H9 (cell line): ENCODE measurements around the gene USP17L12. TPM values are rescaled to one million over a fixed set of nuclear protein-coding genes. Genes with fewer than 3 reads are reported as not detected.
"Not testable (repeated sequence)": the region's sequence is repeated elsewhere in the genome, so short reads cannot be mapped to it uniquely, and the experiment has no call there.

Source experiments
- DNase-seq: peaks from one replicate; pipeline ENCODE4 v3.0.0-alpha.2; 2017
- H2AFZ ChIP-seq: one replicate; pipeline ENCODE4 v1.6.1; 2013; ENCODE audit warnings: mild to moderate bottlenecking, low read length, control low read depth, moderate library complexity
- H2AK5ac ChIP-seq: 2 replicates; pipeline ENCODE4 v1.6.1; 2013; ENCODE audit warnings: low read length, control low read depth, mixed read lengths; ENCODE audit not compliant: insufficient read length
- H2BK120ac ChIP-seq: one replicate; pipeline ENCODE4 v1.6.1; 2013; ENCODE audit warnings: low read depth, mild to moderate bottlenecking, low read length, control low read depth, inconsistent platforms; ENCODE audit not compliant: poor library complexity, severe bottlenecking
- H2BK12ac ChIP-seq: 2 replicates; pipeline ENCODE4 v1.6.1; 2013; ENCODE audit warnings: low read length, control low read depth, mixed read lengths, low read depth; ENCODE audit not compliant: insufficient read length
- H2BK15ac ChIP-seq: 2 replicates; pipeline ENCODE4 v1.6.1; 2013; ENCODE audit warnings: low read depth, low read length, control low read depth
- H2BK20ac ChIP-seq: one replicate; pipeline ENCODE4 v1.6.1; 2013; ENCODE audit warnings: low read depth, mild to moderate bottlenecking, low read length, control low read depth, inconsistent platforms; ENCODE audit not compliant: poor library complexity, severe bottlenecking
- H2BK5ac ChIP-seq: 2 replicates; pipeline ENCODE4 v1.6.1; 2013; ENCODE audit warnings: low read length, control low read depth, mixed read lengths; ENCODE audit not compliant: insufficient read length
- H3K14ac ChIP-seq: 2 replicates; pipeline ENCODE4 v1.6.1; 2013; ENCODE audit warnings: low read length, control low read depth; ENCODE audit not compliant: insufficient read depth
- H3K18ac ChIP-seq: 2 replicates; pipeline ENCODE4 v1.6.1; 2013; ENCODE audit warnings: low read depth, mild to moderate bottlenecking, mixed read lengths, low read length, control low read depth; ENCODE audit not compliant: insufficient read length
- H3K23ac ChIP-seq: 2 replicates; pipeline ENCODE4 v1.6.1; 2013; ENCODE audit warnings: low read length, control low read depth, mixed read lengths, low read depth; ENCODE audit not compliant: insufficient read length
- H3K23me2 ChIP-seq: 2 replicates; pipeline ENCODE4 v1.6.1; 2013; ENCODE audit warnings: low read depth, mild to moderate bottlenecking, mixed read lengths, low read length, control low read depth; ENCODE audit not compliant: insufficient read length, poor library complexity, severe bottlenecking
- H3K27ac ChIP-seq: 2 replicates; pipeline ENCODE4 v1.5.1; 2013; ENCODE audit warnings: low read length, control low read depth, mixed read lengths, low read depth; ENCODE audit not compliant: insufficient read length
- H3K27me3 ChIP-seq: 2 replicates; pipeline ENCODE4 v1.6.1; 2013; ENCODE audit warnings: low read length, control low read depth, inconsistent platforms; ENCODE audit not compliant: insufficient read depth
- H3K4ac ChIP-seq: 2 replicates; pipeline ENCODE4 v1.6.1; 2013; ENCODE audit warnings: low read depth, mild to moderate bottlenecking, control low read depth, inconsistent platforms, low read length, moderate library complexity
- H3K4me1 ChIP-seq: 2 replicates; pipeline ENCODE4 v1.6.1; 2013; ENCODE audit warnings: low read length, control low read depth, inconsistent platforms; ENCODE audit not compliant: insufficient read depth
- H3K4me2 ChIP-seq: 2 replicates; pipeline ENCODE4 v1.6.1; 2013; ENCODE audit warnings: low read length, control low read depth, mixed read lengths; ENCODE audit not compliant: insufficient read length, insufficient read depth
- H3K56ac ChIP-seq: 2 replicates; pipeline ENCODE4 v1.6.1; 2013; ENCODE audit warnings: low read depth, mild to moderate bottlenecking, mixed read lengths, low read length, control low read depth; ENCODE audit not compliant: insufficient read length
- H3K79me1 ChIP-seq: 2 replicates; pipeline ENCODE4 v1.6.1; 2013; ENCODE audit warnings: low read depth, mild to moderate bottlenecking, moderate library complexity, low read length, control low read depth, inconsistent platforms; ENCODE audit not compliant: insufficient read depth, poor library complexity, severe bottlenecking
- H3K79me2 ChIP-seq: 2 replicates; pipeline ENCODE4 v1.6.1; 2013; ENCODE audit warnings: low read length, control low read depth, inconsistent platforms; ENCODE audit not compliant: insufficient read depth
- H3K9ac ChIP-seq: 2 replicates; pipeline ENCODE4 v1.6.1; 2013; ENCODE audit warnings: low read length, control low read depth, mixed read lengths; ENCODE audit not compliant: insufficient read length; ENCODE audit errors: extremely low read depth
- H3K9me3 ChIP-seq: one replicate; pipeline ENCODE4 v1.6.1; 2013; ENCODE audit warnings: low read depth, low read length, inconsistent platforms; ENCODE audit not compliant: control insufficient read depth
- H3T11ph ChIP-seq: one replicate; pipeline ENCODE4 v1.6.1; 2013; ENCODE audit warnings: mild to moderate bottlenecking, low read length, control low read depth, inconsistent platforms
- H4K20me1 ChIP-seq: one replicate; pipeline ENCODE4 v1.6.1; 2013; ENCODE audit not compliant: control insufficient read depth, insufficient read length, insufficient read depth
- H4K5ac ChIP-seq: 2 replicates; pipeline ENCODE4 v1.6.1; 2013; ENCODE audit warnings: low read depth, mild to moderate bottlenecking, mixed read lengths, low read length, control low read depth; ENCODE audit not compliant: insufficient read length
- H4K8ac ChIP-seq: replicated peaks from 2 replicates; pipeline ENCODE4 v1.6.1; 2013; ENCODE audit warnings: low read length, control low read depth, mixed read lengths, low read depth; ENCODE audit not compliant: insufficient read length
- H4K91ac ChIP-seq: 2 replicates; pipeline ENCODE4 v1.6.1; 2013; ENCODE audit warnings: low read depth, mild to moderate bottlenecking, moderate library complexity, mixed read lengths, low read length, control low read depth; ENCODE audit not compliant: insufficient read length
- H3K27ac Mint-ChIP-seq, 3 experiments: 2 replicates in 2 of 3; 3 replicates in 1 of 3; pipeline ENCODE4 v1.8.0; 2020 to 2021; ENCODE audit warnings: mixed read lengths in 3 of 3, mild to moderate bottlenecking in 1 of 3, moderate library complexity in 1 of 3
- H3K27me3 Mint-ChIP-seq: 2 replicates; pipeline ENCODE4 v1.8.0; 2021; ENCODE audit warnings: low read depth, mild to moderate bottlenecking, moderate library complexity, mixed read lengths
- H3K36me3 Mint-ChIP-seq, 3 experiments: 2 replicates in 2 of 3; 3 replicates in 1 of 3; pipeline ENCODE4 v1.8.0; 2020 to 2021; ENCODE audit warnings: low read depth in 3 of 3, mixed read lengths in 3 of 3; ENCODE audit not compliant: insufficient read depth in 1 of 3
- H3K4me1 Mint-ChIP-seq, 2 experiments: 2 replicates each; pipeline ENCODE4 v1.8.0; 2020; ENCODE audit warnings: mixed read lengths in 2 of 2
- H3K4me3 Mint-ChIP-seq, 2 experiments: 2 replicates in 1 of 2; 3 replicates in 1 of 2; pipeline ENCODE4 v1.8.0; 2020 to 2021; ENCODE audit warnings: mild to moderate bottlenecking in 2 of 2, mixed read lengths in 2 of 2, moderate library complexity in 1 of 2
- H3K9me3 Mint-ChIP-seq, 2 experiments: 2 replicates in 1 of 2; 3 replicates in 1 of 2; pipeline ENCODE4 v1.8.0; 2020; ENCODE audit warnings: mild to moderate bottlenecking in 2 of 2, mixed read lengths in 2 of 2, moderate library complexity in 1 of 2
- WGBS: extraction: QIAGEN DNeasy Blood & Tissue Kit; methylation state at CpG from one replicate; pipeline ENCODE4 v1.1.7; 2013; ENCODE audit warnings: missing lambda C conversion rate, low lambda C conversion rate, mixed read lengths; ENCODE audit not compliant: insufficient read length; ENCODE audit errors: extremely low coverage; 5-methylcytosine and 5-hydroxymethylcytosine counted together
- total RNA-seq: library from RNA; stranded (reverse); gene quantifications from 2 replicates; pipeline ENCODE4 v1.2.1, GENCODE V29; 2021

Gene USP17L12
- total RNA-seq, 1 experiment from 2014 or later, result not detected

DNA sequence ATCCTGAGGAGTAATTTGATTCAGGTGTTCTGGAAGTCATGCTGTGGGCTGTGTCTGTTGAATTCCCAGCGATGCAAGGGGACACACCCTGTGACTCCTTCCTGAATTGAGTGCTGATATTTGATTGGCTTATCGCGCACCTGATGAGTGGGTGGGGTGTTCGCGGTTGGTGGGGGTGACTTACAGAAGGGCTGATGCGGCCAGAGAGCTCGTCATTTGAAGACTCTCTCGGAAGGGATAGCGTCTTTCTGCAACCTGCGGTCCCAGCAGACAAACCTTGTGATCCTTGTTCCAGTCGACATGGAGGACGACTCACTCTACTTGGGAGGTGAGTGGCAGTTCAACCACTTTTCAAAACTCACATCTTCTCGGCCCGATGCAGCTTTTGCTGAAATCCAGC is 23.6 kb downstream of the USP17L12 start, which contains the start of gene USP17L17:
TSS of gene USP17L17 (plus strand) at position 301 of the 400 bp plus-strand sequence. CDS start at position 301, 0 bp downstream.
- WGBS, result no CpG with 5 or more reads among the region's 14 CpGs
- not testable (repeated sequence) for H3K27me3 Mint-ChIP-seq, H3K9ac ChIP-seq, H3K56ac ChIP-seq, H3K36me3 Mint-ChIP-seq, H3T11ph ChIP-seq, H3K27ac ChIP-seq, H2BK5ac ChIP-seq, H3K27ac Mint-ChIP-seq, H2AFZ ChIP-seq, H3K18ac ChIP-seq, H2AK5ac ChIP-seq, H3K14ac ChIP-seq, H4K20me1 ChIP-seq, H4K91ac ChIP-seq, H4K8ac ChIP-seq, H3K79me1 ChIP-seq, DNase-seq, H2BK20ac ChIP-seq, H3K79me2 ChIP-seq, H3K4me1 Mint-ChIP-seq, H2BK12ac ChIP-seq, H3K4me1 ChIP-seq, H2BK120ac ChIP-seq, H3K4me3 Mint-ChIP-seq, H4K5ac ChIP-seq, H3K23ac ChIP-seq, H3K23me2 ChIP-seq, H3K4ac ChIP-seq, H2BK15ac ChIP-seq, H3K27me3 ChIP-seq, H3K4me2 ChIP-seq, H3K9me3 Mint-ChIP-seq, H3K9me3 ChIP-seq

DNA sequence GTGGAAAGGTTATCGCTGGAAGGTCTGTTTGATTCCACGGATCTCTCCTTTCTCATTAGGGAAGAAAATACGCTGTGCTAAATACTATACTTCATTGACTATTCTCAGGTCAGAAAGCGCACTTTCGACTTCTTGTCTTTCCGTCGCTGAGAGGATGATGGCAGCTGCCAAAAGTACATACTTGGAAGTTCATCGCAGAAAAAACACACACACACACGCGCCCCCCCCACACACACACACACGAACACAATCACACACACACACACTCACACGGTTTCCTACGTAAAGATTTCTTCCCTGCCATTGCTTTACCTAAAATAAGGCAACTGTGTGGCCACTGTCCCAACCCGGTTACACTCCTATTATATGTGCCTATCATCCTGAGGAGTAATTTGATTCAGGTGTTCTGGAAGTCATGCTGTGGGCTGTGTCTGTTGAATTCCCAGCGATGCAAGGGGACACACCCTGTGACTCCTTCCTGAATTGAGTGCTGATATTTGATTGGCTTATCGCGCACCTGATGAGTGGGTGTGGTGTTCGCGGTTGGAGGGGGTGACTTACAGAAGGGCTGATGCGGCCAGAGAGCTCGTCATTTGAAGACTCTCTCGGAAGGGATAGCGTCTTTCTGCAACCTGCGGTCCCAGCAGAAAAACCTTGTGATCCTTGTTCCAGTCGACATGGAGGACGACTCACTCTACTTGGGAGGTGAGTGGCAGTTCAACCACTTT is 28.2 kb downstream of the USP17L12 start, which contains the start of gene USP17L18:
TSS of gene USP17L18 (plus strand) at position 678 of the 728 bp plus-strand sequence. CDS start at position 678, 0 bp downstream.
- H3K4me1 Mint-ChIP-seq, H2AFZ ChIP-seq, H2BK120ac ChIP-seq, H3K4me3 Mint-ChIP-seq, H3K4ac ChIP-seq, H3K79me2 ChIP-seq, H3K23me2 ChIP-seq, H2AK5ac ChIP-seq, H3T11ph ChIP-seq, H3K56ac ChIP-seq, H2BK20ac ChIP-seq, H2BK15ac ChIP-seq, H3K27ac ChIP-seq, H3K27me3 Mint-ChIP-seq, H3K4me1 ChIP-seq, H3K18ac ChIP-seq, H3K27ac Mint-ChIP-seq, H3K9me3 Mint-ChIP-seq, H3K4me2 ChIP-seq, H4K91ac ChIP-seq, H3K36me3 Mint-ChIP-seq, H4K5ac ChIP-seq, H3K79me1 ChIP-seq, H3K14ac ChIP-seq, H2BK5ac ChIP-seq, H3K9ac ChIP-seq, H4K20me1 ChIP-seq, H3K27me3 ChIP-seq, H3K23ac ChIP-seq, H2BK12ac ChIP-seq, H4K8ac ChIP-seq, H3K9me3 ChIP-seq: not testable (repeated sequence)
- peak; percentile 20 for DNase-seq
- no CpG with 5 or more reads among the region's 26 CpGs for WGBS
